Endometrium (tissue), 2 donors: ENCODE measurements around the gene PRM1.

Source experiments
- FAIRE-seq: peaks from 2 replicates; lab custom pipeline; 2012; peaks lifted over from hg19 to GRCh38; lab: Jason Lieb, UNC
- donor health status: control.
- donor health status: control.

Gene PRM1

DNA sequence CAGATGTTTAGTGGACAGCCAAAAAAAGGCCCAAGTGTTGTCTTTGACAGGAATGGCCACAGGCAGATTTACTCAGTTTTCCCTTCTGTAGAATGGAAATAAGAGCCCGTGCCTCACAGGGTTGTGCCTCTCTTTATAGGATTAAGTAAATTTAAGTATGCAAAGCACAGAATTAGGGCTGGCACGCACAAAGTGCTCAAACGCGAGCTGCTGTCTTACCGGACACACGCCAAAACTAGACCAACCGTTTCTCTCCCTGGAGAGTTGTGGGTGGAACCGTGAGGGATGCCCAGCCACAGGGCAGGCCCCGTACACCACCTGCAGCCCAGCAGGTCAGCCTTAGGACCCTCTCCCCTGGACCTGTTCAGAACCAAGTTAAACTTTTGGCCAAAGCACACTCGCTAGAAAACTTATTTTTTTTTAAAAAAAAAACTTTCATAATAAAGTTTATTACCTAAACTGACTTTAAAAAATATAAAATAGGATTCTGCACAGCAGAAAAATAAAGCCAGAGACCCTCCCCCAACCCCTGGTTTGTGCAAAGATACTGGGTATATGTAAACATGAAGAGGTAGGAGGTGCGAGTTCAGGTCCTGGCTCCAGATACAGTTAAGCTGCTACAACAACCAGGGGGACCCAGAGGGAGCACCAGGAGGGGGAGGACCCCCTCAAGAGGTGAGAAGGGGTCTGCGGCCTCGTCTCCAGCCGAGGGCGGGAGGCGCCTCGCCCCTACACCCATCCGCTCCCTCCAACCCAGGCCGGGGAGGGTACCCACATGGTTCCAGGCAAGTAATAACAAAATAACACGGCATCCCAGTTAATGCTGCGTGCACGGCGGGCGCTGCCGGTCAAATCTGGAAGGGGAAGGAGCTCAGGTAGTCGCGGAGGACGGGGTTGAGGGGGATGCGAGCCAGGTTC, 26.9 kb downstream of the PRM1 start:
- FAIRE-seq, result no peak

DNA sequence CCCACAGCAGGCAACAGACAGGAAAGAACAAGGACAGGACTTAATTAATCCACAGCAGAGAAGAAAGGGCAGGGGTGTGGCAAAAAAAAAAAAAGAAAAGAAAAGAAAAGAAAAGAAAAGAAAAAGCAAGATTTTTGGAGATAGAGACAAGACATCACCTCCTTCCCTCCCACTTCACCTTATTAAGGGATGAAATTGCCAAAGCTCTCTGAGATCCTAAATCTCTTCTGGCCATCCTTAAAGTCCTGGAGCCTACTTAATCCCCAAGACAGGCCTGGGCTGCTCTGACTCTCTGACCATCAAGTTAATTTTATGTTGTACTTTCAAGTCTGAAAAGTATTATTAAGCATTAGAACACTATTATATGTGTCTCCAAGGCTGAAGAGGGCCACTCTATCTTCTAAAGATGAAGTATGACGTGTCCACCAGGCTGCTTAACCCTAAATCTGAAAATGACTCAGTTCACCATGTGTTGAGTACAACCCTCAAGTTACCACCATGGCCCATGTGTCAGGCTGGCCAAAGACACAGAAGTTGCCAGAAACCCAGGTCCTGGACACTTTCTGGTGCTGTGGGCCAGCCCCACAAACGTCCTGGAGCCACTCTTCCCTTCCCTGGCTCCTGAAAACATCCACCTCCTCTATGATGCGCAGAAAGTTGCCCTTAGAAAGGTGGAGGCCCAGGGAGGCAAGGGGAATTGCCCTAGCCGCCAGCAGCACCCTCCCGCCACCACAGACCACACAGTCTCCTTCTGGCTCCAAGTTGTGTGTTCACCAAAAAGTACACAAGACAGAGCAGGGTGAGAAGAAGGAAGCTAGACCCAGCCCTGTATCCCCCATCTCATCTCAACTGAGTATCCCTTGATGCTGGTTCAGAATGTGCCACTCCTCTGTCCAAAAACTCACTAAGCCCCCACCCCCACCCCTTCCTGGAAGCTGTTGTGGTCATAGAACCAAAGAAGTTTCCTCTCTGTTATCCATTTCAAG, 27.8 kb downstream of the PRM1 start:
- FAIRE-seq, result no peak

DNA sequence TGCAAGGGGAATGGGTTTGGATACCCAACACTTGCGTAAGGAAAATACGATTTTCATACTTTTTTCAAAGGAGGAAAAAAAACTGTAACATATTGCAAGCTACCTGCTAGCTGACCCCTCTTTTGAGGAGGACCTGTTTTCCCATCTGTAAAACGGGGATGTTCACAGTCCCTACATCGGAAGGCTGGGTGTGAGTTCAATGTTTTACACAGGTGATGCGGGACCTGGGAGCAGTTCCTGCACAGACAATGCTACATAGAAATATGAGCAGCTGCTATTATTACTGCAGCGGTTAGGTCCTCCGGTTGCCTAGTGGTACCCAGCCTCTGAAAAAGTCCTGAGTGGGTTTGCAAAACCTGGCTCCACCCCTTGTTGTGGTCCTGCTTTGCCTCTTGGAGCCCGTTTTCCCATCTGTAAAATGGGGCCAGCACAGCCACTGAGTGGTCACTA, 28.6 kb downstream of the PRM1 start:
- FAIRE-seq, result no peak

DNA sequence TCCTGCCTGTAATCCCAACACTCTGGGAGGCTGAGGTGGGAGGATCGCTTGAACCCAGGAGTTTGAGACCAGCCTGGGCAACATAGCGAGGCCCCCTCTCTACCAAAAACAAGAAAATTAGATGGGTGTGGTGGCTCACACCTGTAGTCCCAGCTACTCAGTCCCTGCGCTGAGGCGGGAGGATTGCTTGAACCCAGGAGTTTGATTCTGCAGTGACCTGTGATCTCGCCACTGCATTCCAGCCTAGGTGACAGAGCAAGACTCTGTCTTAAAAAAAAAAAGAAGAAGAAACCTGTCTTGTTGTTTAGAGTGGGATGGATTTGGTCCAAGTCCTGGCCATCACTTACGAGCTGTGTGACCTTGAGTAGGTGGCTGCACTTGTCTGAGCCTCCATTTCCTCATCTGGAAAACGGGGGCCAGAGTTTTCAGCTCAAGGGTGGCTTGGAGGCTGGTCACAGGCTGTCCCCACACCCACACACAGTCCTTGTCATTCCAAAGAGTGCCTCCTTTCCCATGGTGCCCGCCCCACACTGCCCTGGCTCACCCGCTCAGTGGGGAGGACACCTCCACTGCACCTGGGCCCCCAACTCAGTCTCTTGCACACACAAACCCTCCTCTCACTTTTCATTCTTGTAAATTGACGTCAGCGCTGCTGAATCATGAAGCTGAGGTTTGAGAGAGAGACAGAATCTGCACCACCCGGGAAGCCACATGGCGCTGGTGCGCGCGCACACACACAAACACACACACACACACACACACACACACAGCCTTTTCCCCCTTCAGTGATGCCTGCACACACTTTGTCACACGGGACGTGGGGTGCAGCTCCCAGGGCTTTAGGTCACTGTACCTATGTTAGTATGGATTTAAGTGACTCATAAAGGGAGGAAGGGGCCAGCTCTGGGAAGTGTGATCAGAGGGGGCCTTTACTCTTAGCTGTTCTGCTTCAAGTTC, 29.3 kb downstream of the PRM1 start:
- FAIRE-seq, result no peak

DNA sequence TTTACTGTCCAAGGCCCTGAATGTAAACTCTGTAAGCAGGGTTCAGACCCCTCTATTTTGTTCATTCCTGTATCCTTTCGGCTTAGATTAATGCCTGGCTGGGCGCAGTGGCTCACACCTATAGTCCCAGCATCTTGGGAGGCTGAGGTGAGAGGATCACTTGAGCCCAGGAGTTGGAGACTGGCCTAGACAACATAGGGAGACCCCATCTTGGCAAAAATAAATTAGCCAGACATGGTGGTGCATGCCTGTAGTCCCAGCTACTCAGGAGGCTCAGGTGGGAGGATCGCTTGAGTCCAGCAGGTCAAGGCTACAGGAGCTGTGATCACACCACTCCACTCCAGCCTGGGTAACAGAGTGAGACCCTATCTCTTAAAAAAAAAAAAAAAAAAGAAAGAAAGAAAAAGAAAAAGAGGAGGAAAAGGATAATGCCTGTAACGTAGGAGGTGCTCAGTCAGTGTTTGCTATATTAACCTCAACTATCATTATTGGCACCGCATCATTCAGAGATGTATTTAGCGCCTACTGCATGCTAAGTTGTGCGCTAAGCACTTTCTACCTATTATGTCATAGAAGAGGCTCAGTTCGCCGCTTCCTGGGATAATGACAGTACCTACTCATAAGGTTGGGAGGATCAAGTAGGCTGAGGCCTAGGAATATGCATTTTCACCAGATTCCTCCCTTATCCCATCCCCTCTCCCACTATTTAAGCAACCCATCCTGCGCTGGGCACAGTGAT, 30.2 kb downstream of the PRM1 start:
- no peak for FAIRE-seq

DNA sequence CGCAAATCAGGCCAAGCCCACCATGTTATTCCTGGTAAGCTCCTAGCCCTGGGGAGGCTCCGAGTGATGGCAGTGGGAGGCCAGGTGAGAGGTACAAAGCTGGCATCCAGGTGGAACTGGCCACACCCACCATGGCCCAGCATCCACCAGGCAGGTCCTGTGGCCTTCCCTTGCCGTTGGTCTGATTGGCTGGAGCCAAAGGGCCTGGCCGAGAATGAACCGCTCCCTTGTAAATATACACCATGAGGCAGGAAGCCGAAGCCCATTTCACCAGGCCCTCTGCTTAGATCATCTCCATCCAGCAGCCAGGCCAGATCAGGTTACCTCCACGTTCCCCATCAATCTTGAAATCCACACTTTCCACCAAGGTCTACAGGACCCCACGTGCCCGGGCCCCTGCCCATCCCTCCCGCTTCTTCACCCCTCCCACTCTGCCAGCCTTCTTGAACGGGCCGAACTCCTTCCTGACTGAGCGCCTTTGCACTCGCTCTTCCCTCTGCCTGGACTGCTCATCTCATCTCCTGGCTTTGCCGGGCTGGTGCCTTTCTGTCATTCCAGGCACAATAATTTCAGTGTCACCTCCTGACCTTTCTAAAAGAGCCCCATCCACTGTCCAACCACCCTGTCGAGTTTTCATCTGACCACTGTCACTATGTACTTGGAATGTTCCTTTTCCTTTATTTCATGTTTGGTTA, 30.9 kb downstream of the PRM1 start:
- no peak for FAIRE-seq

DNA sequence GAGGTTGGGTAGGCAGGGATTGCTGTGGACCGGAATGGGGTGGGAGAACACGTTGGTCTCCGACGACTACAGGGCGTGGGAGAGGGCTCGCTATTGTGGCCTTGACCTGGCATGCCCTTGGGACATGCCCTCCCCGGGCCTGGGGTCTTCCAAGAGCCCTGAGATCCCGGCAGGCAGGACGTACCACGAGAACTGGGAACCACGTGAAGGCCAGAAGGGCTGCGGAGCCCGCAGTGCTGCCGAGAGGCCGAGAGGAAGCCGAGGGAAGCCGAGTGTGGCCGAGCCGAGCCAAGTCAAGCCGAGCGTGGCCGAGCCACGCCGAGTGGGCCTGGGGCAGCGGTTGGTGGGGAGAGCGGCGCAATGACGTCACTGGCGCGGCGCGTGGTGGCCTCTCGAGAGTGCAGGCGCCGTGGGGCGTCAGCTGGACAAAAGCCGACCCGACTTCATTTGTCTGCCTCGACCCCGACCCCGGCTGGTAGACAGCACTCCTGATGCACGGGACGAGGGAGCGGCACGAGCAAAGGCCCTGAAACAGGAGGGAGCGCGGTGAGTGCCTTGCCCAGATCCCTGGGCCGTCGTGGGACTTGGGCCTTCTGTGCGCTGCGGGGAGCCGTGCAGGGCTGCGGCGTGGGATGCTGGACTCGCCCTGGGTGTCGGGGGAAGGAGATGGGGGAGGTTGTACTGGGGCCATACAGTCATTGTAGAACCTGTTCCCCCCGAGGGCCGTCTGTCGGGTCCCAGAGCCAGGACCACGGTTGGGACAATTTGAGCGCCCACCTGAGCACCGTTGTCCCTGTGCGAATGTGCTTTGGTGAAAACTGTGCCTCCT, 31.7 kb downstream of the PRM1 start:
- no peak for FAIRE-seq

DNA sequence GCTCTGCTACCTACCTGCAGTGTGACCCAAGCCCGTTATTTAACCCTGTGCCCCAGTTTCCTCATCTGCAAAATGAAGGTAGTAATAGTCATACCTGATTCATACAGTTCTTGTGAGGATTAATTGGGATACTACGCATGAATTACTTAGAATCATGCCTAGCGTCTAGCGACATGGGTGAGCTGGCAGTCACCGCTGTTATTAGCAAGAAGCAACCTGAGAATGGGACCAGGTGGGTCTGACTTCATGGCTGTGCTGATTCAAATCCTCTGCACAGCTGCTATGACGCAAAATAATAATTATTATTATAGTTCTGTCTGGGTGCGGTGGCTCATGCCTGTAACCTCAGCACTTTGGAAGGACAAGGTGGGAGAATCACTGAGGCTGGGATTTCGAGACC, 33.0 kb downstream of the PRM1 start:
- FAIRE-seq, result no peak

DNA sequence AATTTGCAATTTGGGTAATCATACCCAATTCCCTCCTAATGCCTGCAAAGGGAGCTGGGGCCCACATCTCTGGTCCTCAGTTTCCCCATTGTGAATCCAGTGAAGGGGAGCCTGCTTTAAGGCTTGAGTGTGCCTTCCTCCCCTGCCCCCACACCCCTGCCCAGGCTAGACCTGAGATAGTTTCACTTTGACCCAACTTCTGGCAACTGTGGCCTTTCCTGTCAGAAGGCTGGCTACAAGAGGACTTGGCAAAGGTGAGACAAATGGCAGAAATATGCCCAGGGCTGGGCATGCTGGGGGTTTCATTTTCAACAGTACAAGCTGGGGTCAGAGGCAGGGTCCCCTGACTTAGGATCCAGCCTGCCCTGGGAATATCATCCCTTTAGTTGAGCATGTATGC, 35.1 kb downstream of the PRM1 start:
- FAIRE-seq, result no peak

DNA sequence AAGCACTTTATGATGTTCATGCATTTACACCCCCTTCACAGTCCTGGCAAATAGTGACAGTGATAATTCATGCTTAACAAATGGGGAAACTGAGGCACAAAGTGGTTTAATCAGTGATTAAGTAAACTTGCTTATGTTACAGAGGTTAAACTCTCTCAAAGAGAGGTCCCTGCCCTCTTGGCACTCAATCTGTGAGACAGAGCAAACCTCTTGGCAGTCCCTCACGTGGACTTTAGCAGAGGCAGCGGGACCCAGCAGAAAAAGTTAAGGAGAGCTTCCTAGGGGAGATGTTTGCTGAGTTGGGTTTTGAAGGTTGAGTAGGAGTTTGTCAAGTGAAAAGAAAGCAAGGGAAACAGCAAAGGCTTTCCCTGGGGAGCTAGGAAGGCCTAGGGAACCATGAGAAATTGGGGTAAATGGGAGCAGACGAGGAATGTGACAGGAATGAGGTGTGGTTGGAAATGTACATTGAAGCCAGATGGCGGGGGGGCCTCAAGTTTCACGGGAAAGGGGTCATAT, 35.9 kb downstream of the PRM1 start:
- FAIRE-seq, result no peak

DNA sequence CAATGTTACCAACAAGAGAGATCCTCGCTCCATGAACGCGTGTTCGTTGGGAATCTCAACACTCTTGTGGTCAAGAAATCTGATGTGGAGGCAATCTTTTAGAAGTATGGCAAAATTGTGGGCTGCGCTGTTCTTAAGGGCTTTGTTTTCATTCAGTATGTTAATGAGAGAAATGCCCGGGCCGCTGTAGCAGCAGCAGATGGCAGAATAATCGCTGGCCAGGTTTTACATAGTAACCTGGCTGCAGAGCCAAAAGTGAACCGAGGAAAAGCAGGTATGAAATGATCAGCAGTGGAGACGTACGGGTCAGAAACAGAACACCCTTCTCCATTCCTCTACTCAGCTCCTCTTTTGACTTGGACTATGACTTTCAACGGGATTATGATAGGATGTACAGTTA, 38.5 kb downstream of the PRM1 start:
- no peak for FAIRE-seq

DNA sequence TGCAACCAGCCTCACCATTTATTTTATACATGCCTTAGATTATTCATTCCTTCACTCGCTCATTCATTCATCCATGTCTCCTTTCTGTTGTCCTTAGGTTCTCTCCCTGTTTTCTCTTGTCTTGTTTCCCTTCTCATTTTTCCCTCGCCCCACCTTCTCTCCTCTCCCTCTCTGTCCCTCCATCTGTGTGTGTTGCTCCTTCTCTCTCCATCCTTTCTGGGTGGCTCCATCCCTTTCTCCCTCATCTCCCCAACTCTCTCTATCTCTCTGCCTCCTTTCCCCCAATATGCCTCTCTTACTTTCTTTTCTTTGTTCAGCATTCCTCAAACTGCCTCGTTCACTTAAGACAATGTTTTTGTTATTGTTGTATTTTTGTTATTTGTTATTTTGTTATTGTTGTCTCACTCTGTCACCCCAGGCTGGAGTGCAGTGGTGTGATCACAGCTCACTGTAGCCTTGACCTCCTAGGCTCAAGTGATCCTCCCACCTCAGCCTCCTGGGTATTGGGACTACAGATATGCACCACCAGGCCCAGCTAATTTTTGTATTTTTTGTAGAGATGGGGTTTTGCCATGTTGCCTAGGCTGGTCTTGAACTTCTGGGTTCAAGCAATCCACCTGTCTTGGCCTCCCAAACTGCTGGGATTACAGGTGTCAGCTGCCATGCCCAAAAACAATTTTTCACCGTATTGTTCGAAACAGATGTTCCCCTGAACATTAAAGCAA, 39.5 kb downstream of the PRM1 start:
- no peak for FAIRE-seq

DNA sequence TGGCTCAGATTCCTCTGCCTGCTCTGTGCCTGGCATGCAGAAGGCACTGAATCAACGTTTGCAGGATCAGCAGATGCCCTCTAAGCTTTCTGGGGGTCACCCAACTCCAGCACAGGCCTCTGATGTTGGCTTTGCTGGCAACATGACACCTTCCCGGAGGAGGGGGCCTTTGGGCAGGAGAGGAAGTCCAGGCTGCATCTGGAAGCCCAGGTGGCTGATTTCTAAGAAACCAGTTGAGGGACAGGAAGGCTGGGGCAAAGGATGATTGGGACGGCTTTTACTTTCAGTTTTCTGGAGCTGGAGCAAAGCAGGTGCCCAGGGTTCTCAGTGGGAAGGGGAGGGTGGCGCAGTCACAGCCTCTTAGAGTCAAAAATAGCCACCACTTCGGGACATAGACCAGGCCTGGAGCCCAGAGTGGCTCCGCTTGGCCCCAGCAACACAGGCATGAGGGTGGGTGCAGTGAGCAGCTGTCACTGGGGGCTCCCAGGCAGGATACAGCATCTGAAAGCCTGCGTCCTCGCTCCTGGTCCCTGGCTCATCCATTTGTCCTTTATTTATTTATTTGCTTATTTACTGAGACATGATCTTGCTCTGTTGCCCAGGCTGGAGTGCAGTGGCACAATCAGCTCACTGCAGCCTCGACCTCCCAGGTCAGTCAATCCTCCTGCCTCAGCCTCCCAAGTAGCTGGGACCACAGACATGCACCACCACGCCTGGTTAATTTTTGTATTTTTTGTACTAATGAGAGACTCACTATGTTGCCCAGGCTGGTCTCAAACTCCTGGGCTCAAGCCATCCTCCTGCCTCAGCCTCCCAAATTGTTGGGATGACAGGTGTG, 40.3 kb downstream of the PRM1 start:
- no peak for FAIRE-seq

DNA sequence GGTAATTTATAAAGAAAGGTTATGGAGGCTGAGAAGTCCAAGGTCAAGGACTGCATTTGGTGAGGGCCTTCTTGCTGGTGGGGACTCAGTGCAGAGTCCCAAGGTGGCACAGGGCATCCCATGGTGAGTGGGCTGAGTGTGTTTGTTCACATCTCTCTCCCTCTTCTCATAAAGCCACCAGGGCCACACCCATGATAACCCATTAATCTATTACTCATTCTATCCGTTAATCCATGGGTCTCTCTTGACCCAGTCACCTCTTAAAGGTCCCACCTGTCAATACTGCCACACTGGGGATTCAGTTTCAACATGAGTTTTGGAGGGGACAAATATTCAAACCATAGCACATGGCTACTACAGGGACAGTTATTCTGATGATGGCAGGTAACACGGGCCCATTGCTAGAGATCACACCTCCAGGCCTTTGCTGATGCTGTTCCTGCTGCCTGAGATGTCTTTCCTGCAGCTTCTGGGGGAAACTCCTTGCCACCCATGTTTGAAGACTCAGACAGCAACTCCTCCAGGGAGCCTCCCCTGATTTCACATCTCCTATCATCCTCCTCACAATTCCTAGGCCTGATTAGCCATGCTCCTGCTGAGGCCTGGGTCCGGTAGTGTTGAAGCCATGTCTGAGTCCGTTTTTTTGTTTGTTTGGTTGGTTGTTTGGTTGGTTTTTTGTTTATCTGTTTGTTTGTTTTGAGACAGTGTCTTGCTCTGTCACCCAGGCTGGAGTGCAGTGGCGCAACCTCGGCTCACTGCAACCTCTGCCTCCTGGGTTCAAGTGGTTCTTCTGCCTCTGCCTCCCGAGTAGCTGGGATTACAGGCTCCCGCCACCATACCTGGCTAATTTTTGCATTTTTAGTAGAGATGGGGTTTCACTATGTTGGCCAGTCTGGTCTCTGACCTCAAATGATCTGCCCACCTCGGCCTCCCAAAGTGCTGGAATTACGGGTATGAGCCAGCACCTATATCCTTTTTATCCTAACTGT, 41.2 kb downstream of the PRM1 start:
- FAIRE-seq, result no peak

DNA sequence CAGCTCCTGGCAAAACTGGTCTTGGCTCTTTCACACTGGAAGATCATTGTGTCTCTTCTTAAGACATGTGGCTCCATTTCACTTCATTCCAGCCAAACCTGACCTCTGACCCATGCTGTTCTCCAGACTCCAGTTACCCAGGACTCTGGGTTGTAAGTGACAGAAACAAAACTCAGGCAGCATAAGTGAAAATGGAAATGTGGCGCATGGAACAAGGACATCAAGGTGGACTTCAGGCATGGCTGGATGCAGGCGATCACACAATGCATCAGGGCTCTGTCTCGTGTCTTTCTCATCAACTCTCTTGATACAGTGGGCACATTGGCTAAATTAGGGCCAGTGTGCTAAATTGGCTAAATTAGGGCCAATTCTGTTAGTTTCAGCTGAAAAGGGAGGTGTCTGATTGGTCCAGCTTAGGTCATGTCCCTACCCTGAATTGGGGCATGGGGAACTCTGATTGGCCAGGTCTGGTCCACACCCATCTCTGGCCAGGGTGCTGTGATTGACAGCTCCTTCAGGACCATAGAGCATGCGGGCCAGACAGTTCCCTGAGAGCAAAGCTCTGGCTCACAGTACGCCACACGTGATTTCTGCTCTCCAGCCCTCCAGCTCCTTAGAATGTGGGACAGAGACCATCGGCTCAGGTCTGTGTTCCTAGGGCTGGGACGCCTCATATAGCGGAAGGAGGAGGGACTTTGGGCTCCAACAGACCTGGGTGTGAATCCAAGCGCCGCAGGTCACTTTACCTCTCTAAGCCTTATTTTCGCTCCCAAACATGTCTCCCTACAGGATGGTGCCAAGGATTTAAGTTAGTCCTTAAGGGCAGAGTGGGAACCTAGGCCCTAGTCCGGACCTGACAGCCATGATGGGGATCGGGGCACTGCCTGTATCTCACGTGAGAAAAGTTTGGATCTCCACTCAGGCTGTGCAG, 42.6 kb downstream of the PRM1 start:
- FAIRE-seq, result no peak
